HFF-Myc (cell line): ENCODE results near the gene MIA3.
A peak's percentile ranks its signal among the peaks of the same experiment; 100 is the strongest.
"Not testable (repeated sequence)": the region's sequence is repeated elsewhere in the genome, so short reads cannot be mapped to it uniquely, and the experiment has no call there.

Experiments
- DNase-seq: peaks from one replicate; pipeline ENCODE4 v3.0.0-alpha.2; 2011; ENCODE audit warnings: low read depth; ENCODE audit errors: extremely low read depth
- H3K4me3 ChIP-seq: replicated peaks from 2 replicates; pipeline ENCODE4 v1.5.1; 2011; ENCODE audit warnings: low read depth, mild to moderate bottlenecking, control low read depth, low read length
- TF ChIP-seq, protein P1 (sequence below): IDR thresholded peaks from 2 replicates; pipeline ENCODE4 v1.5.1; 2012; ENCODE audit warnings: mild to moderate bottlenecking, low read depth, low read length, control low read depth; ENCODE audit errors: missing control alignments

The MIA3 gene

DNA sequence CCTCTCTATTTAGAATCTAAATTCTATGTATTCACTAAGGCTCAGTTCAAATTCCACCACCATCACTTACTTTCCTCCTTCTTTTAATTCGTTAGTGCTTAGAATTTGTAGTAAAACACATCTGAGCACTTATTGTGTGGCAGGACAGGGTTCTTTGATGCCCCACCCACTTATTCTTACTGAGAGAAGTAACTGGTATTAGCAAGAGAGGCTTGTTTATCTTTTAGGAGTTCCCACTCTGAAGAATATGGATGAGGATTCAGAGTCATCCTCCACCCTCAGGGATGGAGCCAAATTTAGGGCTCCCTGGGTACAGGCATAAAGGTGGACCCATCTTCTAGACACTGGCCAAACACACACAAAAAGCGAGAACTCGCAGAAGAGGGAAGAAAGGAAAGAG lies 16.6 kb upstream of the MIA3 start:
- DNase-seq: no peak
- TF ChIP-seq, protein P1, sequence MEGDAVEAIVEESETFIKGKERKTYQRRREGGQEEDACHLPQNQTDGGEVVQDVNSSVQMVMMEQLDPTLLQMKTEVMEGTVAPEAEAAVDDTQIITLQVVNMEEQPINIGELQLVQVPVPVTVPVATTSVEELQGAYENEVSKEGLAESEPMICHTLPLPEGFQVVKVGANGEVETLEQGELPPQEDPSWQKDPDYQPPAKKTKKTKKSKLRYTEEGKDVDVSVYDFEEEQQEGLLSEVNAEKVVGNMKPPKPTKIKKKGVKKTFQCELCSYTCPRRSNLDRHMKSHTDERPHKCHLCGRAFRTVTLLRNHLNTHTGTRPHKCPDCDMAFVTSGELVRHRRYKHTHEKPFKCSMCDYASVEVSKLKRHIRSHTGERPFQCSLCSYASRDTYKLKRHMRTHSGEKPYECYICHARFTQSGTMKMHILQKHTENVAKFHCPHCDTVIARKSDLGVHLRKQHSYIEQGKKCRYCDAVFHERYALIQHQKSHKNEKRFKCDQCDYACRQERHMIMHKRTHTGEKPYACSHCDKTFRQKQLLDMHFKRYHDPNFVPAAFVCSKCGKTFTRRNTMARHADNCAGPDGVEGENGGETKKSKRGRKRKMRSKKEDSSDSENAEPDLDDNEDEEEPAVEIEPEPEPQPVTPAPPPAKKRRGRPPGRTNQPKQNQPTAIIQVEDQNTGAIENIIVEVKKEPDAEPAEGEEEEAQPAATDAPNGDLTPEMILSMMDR: no peak
- no peak overlapping the region for H3K4me3 ChIP-seq

DNA sequence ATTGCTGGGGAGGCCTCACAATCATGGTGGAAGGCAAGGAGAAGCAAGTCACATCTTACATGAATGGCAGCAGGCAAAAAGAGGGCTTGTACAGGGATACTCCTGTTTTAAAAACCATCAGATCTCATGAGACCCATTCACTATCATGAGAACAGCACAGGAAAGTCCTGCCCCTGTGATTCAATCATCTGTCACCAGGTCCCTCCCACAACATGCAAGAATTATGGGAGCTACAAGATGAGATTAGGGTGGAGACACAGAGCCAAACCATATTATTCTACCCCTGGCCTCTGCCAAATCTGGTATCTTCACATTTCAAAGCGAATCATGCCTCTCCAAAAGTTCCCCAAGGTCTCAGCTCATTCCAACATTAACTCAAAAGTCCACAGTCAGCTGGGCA lies 11.1 kb upstream of the MIA3 start:
- no peak for DNase-seq
- no peak overlapping the region for H3K4me3 ChIP-seq
- TF ChIP-seq, protein P1: no peak

DNA sequence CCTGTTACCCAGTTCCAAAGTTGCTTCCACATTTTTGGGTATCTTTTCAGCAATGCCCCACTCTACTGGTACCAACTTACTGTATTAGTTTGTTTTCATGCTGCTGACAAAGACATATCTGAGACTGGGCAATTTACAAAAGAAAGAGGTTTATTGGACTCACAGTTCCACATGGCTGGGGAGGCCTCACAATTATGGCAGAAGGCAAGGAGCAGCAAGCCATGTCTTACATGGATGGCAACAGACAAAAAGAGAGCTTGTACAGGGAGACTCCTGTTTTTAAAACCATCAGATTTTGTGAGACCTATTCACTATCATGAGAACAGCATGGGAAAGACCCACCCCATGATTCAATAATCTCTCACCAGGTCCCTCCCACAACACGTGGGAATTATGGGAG lies 8.8 kb upstream of the MIA3 start:
- not testable (repeated sequence) for H3K4me3 ChIP-seq, DNase-seq

DNA sequence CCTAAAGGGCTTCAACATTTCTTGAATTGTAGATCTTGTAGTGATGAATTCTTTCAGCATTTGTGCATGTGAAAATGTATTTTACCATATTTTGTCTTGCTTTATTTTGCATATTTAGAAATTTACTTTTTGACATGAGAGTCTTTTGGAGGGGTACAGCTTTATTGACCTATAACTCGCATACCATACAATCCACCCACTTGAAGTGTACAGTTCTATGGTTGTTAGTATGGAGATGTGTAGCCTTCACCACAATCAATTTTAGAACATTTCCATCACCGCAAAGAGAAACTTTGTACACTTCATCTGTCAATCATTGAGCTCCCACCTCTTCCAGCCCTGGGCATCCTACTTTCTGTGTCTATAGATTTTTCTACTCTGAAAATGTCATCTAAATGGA lies 7.2 kb upstream of the MIA3 start:
- no peak for DNase-seq
- TF ChIP-seq, protein P1: no peak
- no peak overlapping the region for H3K4me3 ChIP-seq

DNA sequence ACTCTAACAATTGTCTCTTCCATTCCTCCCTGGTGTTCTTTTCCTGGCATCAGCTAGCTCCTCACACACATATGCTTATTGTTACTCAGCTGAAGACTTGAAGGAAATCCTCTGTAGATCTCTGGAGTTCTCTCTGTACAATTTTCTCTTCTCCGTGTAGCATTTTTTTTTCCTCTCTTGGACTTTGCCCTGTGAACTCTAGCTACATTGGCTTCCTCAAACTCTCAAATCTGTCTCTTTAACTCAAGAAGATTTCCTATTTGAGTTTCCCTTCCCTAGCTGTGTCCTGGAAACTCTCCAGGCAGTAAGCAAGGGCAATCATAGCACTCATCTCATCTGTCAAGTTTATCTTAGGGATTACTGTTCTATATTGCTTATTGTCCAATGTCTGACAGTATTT lies 4.3 kb upstream of the MIA3 start:
- H3K4me3 ChIP-seq: no peak overlapping the region
- TF ChIP-seq, protein P1: no peak
- no peak for DNase-seq

DNA sequence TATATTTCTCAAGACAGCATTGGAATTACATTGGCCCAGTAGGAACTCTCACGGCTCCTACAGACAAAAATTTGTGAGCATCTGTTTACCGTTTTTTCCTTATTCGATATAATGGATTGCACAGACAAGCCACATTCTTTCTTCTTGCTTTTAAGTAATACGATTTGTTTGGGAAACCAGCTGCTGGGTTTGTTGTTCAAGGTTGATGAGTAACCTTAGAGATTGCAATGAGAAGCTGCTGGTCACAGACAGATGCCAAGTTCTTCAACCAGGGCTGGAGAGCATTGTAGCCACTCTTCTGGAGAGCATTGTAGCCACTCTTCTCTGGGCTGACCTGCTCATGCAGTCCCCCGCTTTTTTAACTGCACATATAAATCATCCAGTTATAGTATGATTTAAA lies 1.4 kb upstream of the MIA3 start:
- TF ChIP-seq, protein P1: no peak
- DNase-seq: peak; percentile 53
- H3K4me3 ChIP-seq: no peak overlapping the region

DNA sequence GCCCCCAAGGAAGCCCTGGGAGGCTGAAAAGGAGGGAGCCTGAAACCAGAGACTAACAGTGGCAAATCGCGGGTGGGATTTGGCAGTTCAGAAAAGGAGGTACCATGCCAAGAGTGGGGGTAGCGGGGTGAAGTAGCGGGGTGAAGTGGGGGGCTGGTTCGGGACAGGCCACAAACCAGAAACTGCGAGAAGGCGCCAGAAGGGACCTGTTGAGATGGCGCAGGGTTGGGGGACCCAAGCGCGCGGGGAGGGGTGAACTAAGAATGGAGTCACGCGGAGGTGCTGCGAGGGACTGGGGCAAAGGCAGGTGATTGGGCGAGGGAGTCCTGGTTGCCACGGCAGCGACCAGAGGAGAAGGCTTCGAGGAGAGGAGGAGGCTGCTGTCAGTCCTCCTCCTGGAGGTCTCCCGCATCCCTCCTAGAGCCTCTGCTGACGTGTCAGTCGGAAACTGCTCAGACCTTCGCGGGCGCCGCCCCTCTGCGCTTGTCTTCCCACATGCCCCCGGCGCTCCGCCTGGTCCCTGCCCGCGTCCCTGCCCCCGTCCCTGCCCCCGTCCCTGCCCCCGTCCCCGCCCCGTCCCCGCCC lies 438 bp upstream of the MIA3 start:
- DNase-seq: peak; percentile 87
- TF ChIP-seq, protein P1: no peak
- peak overlapping the region; percentile 49 for H3K4me3 ChIP-seq
